K562 (cell line): ENCODE data around the gene SLC7A8. TPM values are rescaled to one million over a fixed set of nuclear protein-coding genes. Genes with fewer than 3 reads are reported as not detected.

Source experiments
- CUX1 ChIP-seq: fragments of 200-800 bp; sonication (Bioruptor generic); IDR thresholded peaks from 2 replicates; pipeline ENCODE4 v1.6.1; 2016; ENCODE audit warnings: missing genetic modification characterization, missing compliant biosample characterization
- FOS ChIP-seq: IDR thresholded peaks from 3 replicates; pipeline ENCODE4 v1.6.1; 2011; ENCODE audit not compliant: insufficient read length; ENCODE audit errors: extremely low read depth
- GABPB2 ChIP-seq: fragments of 250-450 bp; sonication (Bioruptor Pico); conservative IDR thresholded peaks from 2 replicates; pipeline ENCODE4 v1.5.1; 2021; ENCODE audit warnings: mild to moderate bottlenecking
- JUN ChIP-seq, 2 experiments: sonication (generic) in 1 of 2; formaldehyde crosslinking in 1 of 2; IDR thresholded peaks; 2 replicates each; pipeline versions ENCODE4 v1.6.1 to v1.8.0; 2012 to 2022; ENCODE audit warnings: borderline replicate concordance in 2 of 2, mild to moderate bottlenecking in 2 of 2, improper control_type of control experiment in 1 of 2, low read depth in 1 of 2, low read length in 1 of 2, missing genetic modification reagents in 1 of 2
- NELFE ChIP-seq: IDR thresholded peaks from 2 replicates; pipeline ENCODE4 v1.6.1; 2011; ENCODE audit warnings: mild to moderate bottlenecking; ENCODE audit not compliant: insufficient read depth, insufficient read length
- NR2C1 ChIP-seq, 2 experiments: fragments of 450-650 bp; IDR thresholded peaks; 2 replicates each; pipeline ENCODE4 v1.6.1; 2017; ENCODE audit warnings: mild to moderate bottlenecking in 2 of 2, antibody characterized with exemption in 1 of 2, inconsistent platforms in 1 of 2, missing compliant biosample characterization in 1 of 2, missing genetic modification characterization in 1 of 2
- POLR2G ChIP-seq: fragments of 200-400 bp; formaldehyde crosslinking; IDR thresholded peaks from 2 replicates; pipeline ENCODE4 v1.6.1; 2017; ENCODE audit warnings: low read depth, mild to moderate bottlenecking, antibody characterized with exemption, low read length, moderate library complexity
- PURB ChIP-seq: sonication (generic); formaldehyde crosslinking; IDR thresholded peaks from 2 replicates; pipeline ENCODE4 v1.9.0; 2021; ENCODE audit warnings: low read depth, mild to moderate bottlenecking, missing genetic modification reagents
- SMAD1 ChIP-seq: fragments of 150-350 bp; IDR thresholded peaks from 2 replicates; pipeline ENCODE4 v1.6.1; 2014; ENCODE audit warnings: low read length, low read depth; ENCODE audit not compliant: partially characterized antibody
- TAF9B ChIP-seq: fragments of 450-650 bp; IDR thresholded peaks from 2 replicates; pipeline ENCODE4 v1.6.1; 2018; ENCODE audit warnings: mild to moderate bottlenecking; ENCODE audit not compliant: partially characterized antibody
- VEZF1 ChIP-seq: fragments of 200-800 bp; sonication (Bioruptor generic); IDR thresholded peaks from 2 replicates; pipeline ENCODE4 v1.6.1; 2017; ENCODE audit warnings: missing genetic modification characterization, missing compliant biosample characterization
- polyA plus RNA-seq, 8 experiments: library from polyadenylated mRNA; depleted of rRNA in 4 of 8; stranded (reverse) in 5 of 8; unstranded in 3 of 8; fragments of >200 nt; fragmentation: Nextera tagmentation in 2 of 8; fragmentation: Illumina TruSeq in 1 of 8; extraction: Ambion mirVana in 2 of 8; extraction: Trizol in 1 of 8; gene quantifications; 2 replicates each; pipeline versions ENCODE4 v1.2.1 to v1.2.3, GENCODE V29; 2011 to 2014; ENCODE audit warnings: inconsistent platforms in 1 of 8, missing spikeins in 1 of 8
- total RNA-seq, 7 experiments: library from RNA; depleted of rRNA in 6 of 7; stranded (reverse); fragments of >200 nt in 6 of 7; fragmentation: Illumina TruSeq in 2 of 7; extraction: Trizol in 2 of 7; gene quantifications; 2 replicates each; pipeline versions ENCODE4 v1.2.1 to v1.2.3, GENCODE V29; 2011 to 2021; ENCODE audit warnings: low replicate concordance in 1 of 7

SLC7A8 gene
- total and polyA plus RNA-seq, 9 of the 15 experiments (the other 6 are each of a cell fraction or from before 2014, with no cell fraction given) = 2.0 to 33.0 (median 6.0) TPM

- TF ChIP-seq JUN (IDR thresholded peaks at IDR 0.05; ENCODE audit: borderline replicate concordance, low read depth, low read length) (peak; percentile 68; the same call in 1 of the 2 replicates), JUN (CRISPR knock-in tag; IDR thresholded peaks at IDR 0.05; ENCODE audit: borderline replicate concordance) (no peak), CUX1 (CRISPR knock-in tag) (0 out of 2 replicates have a peak, but pooled peaks have one; percentile 41), VEZF1 (CRISPR knock-in tag) (peak; percentile 61), NELFE (no peak), FOS (no peak), PURB (CRISPR knock-in tag) (no peak), GABPB2 (CRISPR knock-in tag) (no peak), TAF9B (peak; percentile 74), POLR2G (no peak), SMAD1 (peak; percentile 33), NR2C1 (IDR thresholded peaks at IDR 0.05) (peak; percentile 93), NR2C1 (tag; IDR thresholded peaks at IDR 0.05) (peak; percentile 96)
Measured at GRCh38 chr14:23146351-23146910, 37.0 kb downstream of the SLC7A8 start (continued).
